WTC11 (cell line): ENCODE results near the gene TTL. TPM values are rescaled to one million over a fixed set of nuclear protein-coding genes. Genes with fewer than 3 reads are reported as not detected.
A peak's percentile ranks its signal among the peaks of the same experiment; 100 is the strongest.

Experiments
- ATAC-seq: fragments of 200-7000 bp; cut with Tn5 transposase; 2 replicates; pipeline ENCODE4 v1.10.0; 2021; ENCODE audit warnings: mild to moderate bottlenecking, moderate library complexity
- CTCF ChIA-PET: fragments of 300-600 bp; sonication (Branson Sonifier 250); formaldehyde crosslinking; loops from one replicate; lab custom pipeline; 2021; ENCODE audit warnings: antibody characterized with exemption; lab: Charles Lee
- POLR2A ChIA-PET: fragments of 350-600 bp; sonication (Branson Sonifier 250); formaldehyde crosslinking; loops from one replicate; lab custom pipeline; 2021; ENCODE audit warnings: antibody characterized with exemption; lab: Charles Lee
- DNase-seq: peaks from one replicate; pipeline ENCODE4 v3.0.0; 2021; ENCODE audit warnings: low spot score
- H3K27ac Mint-ChIP-seq: 2 replicates; pipeline ENCODE4 v1.8.0; 2021; ENCODE audit warnings: mixed read lengths
- H3K27me3 Mint-ChIP-seq: 2 replicates; pipeline ENCODE4 v1.8.0; 2021; ENCODE audit warnings: low read depth, mild to moderate bottlenecking, moderate library complexity, mixed read lengths
- H3K36me3 Mint-ChIP-seq: 2 replicates; pipeline ENCODE4 v1.8.0; 2021; ENCODE audit warnings: mixed read lengths
- H3K4me1 Mint-ChIP-seq: 2 replicates; pipeline ENCODE4 v1.8.0; 2022; ENCODE audit warnings: mixed read lengths
- H3K4me3 Mint-ChIP-seq: 2 replicates; pipeline ENCODE4 v1.8.0; 2021; ENCODE audit warnings: mild to moderate bottlenecking, moderate library complexity, mixed read lengths
- H3K9me3 Mint-ChIP-seq: 2 replicates; pipeline ENCODE4 v1.8.0; 2021; ENCODE audit warnings: mixed read lengths
- AFF4 ChIP-seq: sonication (generic); formaldehyde crosslinking; IDR thresholded peaks from 2 replicates; pipeline ENCODE4 v1.8.1; 2023; ENCODE audit warnings: mild to moderate bottlenecking, missing genetic modification reagents, borderline replicate concordance
- AR ChIP-seq: fragments of 250-450 bp; sonication (Bioruptor Pico); IDR thresholded peaks from 2 replicates; pipeline ENCODE4 v1.9.0; 2021; ENCODE audit warnings: mild to moderate bottlenecking
- ATF2 ChIP-seq: sonication (generic); formaldehyde crosslinking; IDR thresholded peaks from 2 replicates; pipeline ENCODE4 v1.8.1; 2022; ENCODE audit warnings: low read depth, missing genetic modification reagents, borderline replicate concordance
- E2F1 ChIP-seq: sonication (generic); formaldehyde crosslinking; IDR thresholded peaks from 2 replicates; pipeline ENCODE4 v1.8.0; 2022; ENCODE audit warnings: mild to moderate bottlenecking, missing genetic modification reagents
- ERG ChIP-seq: fragments of 250-450 bp; sonication (Bioruptor Pico); IDR thresholded peaks from 2 replicates; pipeline ENCODE4 v1.8.0; 2021; ENCODE audit warnings: mild to moderate bottlenecking
- ESRRA ChIP-seq: sonication (generic); formaldehyde crosslinking; IDR thresholded peaks from 2 replicates; pipeline ENCODE4 v1.8.1; 2022; ENCODE audit warnings: mild to moderate bottlenecking, missing genetic modification reagents, borderline replicate concordance
- GABPB1 ChIP-seq: sonication (generic); formaldehyde crosslinking; IDR thresholded peaks from 2 replicates; pipeline ENCODE4 v1.8.1; 2023; ENCODE audit warnings: mild to moderate bottlenecking, missing genetic modification reagents
- IRF1 ChIP-seq: sonication (generic); formaldehyde crosslinking; IDR thresholded peaks from 2 replicates; pipeline ENCODE4 v1.8.0; 2023; ENCODE audit warnings: missing genetic modification reagents
- NFATC4 ChIP-seq: fragments of 250-450 bp; sonication (Bioruptor Pico); IDR thresholded peaks from 2 replicates; pipeline ENCODE4 v1.9.0; 2021; ENCODE audit warnings: mild to moderate bottlenecking
- NR1H2 ChIP-seq: sonication (generic); formaldehyde crosslinking; IDR thresholded peaks from 2 replicates; pipeline ENCODE4 v1.9.0; 2021; ENCODE audit warnings: mild to moderate bottlenecking, moderate library complexity, missing genetic modification reagents
- TEAD1 ChIP-seq: sonication (generic); formaldehyde crosslinking; IDR thresholded peaks from 2 replicates; pipeline ENCODE4 v1.8.0; 2022; ENCODE audit warnings: mild to moderate bottlenecking, missing genetic modification reagents
- USF2 ChIP-seq: sonication (generic); formaldehyde crosslinking; IDR thresholded peaks from 2 replicates; pipeline ENCODE4 v1.8.1; 2023; ENCODE audit warnings: mild to moderate bottlenecking, missing genetic modification reagents, moderate library complexity
- ZNF425 ChIP-seq: fragments of 250-450 bp; sonication (Bioruptor Pico); conservative IDR thresholded peaks from 2 replicates; pipeline ENCODE4 v1.9.0; 2021; ENCODE audit warnings: mild to moderate bottlenecking
- ZNF532 ChIP-seq: fragments of 250-450 bp; sonication (Bioruptor Pico); IDR thresholded peaks from 2 replicates; pipeline ENCODE4 v1.9.0; 2021; ENCODE audit warnings: mild to moderate bottlenecking, borderline replicate concordance
- total RNA-seq: library from RNA; stranded (reverse); gene quantifications from 3 replicates; pipeline ENCODE4 v1.2.3, GENCODE V29; 2021

The TTL gene
- total RNA-seq, 1 experiment from 2014 or later: 44.2 TPM

GRCh38 chr2:112454586-112454985, 27.4 kb upstream of the TTL start (continued):
- TF ChIP-seq ZNF425 (CRISPR knock-in tag): no peak
- TF ChIP-seq NR1H2 (CRISPR knock-in tag): no peak
- TF ChIP-seq ERG (CRISPR knock-in tag): no peak
- TF ChIP-seq AR (CRISPR knock-in tag): no peak
- TF ChIP-seq E2F1 (CRISPR knock-in tag): no peak
- no peak for TF ChIP-seq NFATC4 (CRISPR knock-in tag)
- no peak for TF ChIP-seq TEAD1
- TF ChIP-seq AFF4 (CRISPR knock-in tag): no peak
- no peak for TF ChIP-seq GABPB1 (CRISPR knock-in tag)
- TF ChIP-seq, all 79 proteins: peak for 0

GRCh38 chr2:112459372-112459771, 22.6 kb upstream of the TTL start:
- DNase-seq (no peak), ATAC-seq (no peak)
- no peaks in the 10 kb centered on the region; the same call in 1 of the 2 replicates for H3K27me3 Mint-ChIP-seq
- no peaks in the 10 kb centered on the region for H3K36me3 Mint-ChIP-seq
- TF ChIP-seq ATF2 (CRISPR knock-in tag): no peak
- TF ChIP-seq ESRRA (CRISPR knock-in tag): no peak
- peak; percentile 61; the same call in 1 of the 2 replicates for TF ChIP-seq USF2 (CRISPR knock-in tag)
- TF ChIP-seq ZNF532 (CRISPR knock-in tag): no peak
- TF ChIP-seq IRF1 (CRISPR knock-in tag): no peak
- no peak overlapping the region for H3K4me3 Mint-ChIP-seq
- no peaks in the 10 kb centered on the region for H3K9me3 Mint-ChIP-seq
- ChIA-PET CTCF (no interaction called here), POLR2A (no interaction called here)
- H3K4me1 Mint-ChIP-seq: no peaks in the 10 kb centered on the region; the same call in 1 of the 2 replicates
- H3K27ac Mint-ChIP-seq: no peak overlapping the region
